Measurements from ENCODE around the gene GLT8D1. TPM values are rescaled to one million over a fixed set of nuclear protein-coding genes. Genes with fewer than 3 reads are reported as not detected.

The GLT8D1 gene
- total RNA-seq, 1 experiment from 2014 or later: 42.2 TPM

GRCh38 chr3:52721002-52721729 is 15.6 kb upstream of the GLT8D1 start:
- TF ChIP-seq CTCF (IDR thresholded peaks at IDR 0.05; ENCODE audit: unreplicated experiment): no peak
- ChIA-PET POLR2A (interaction anchor here (1.0 kb wide), 1 partner anchor 11 kb away, joined by 3 read pairs; no protein-coding TSS in a partner anchor), CTCF (interaction anchor here (1.0 to 1.4 kb wide), 2 partner anchors 14 to 90 kb away, joined by 3 to 4 read pairs; no protein-coding TSS in a partner anchor)
- no peaks in the 10 kb centered on the region for H3K27me3 Mint-ChIP-seq (ENCODE audit: insufficient read depth, unreplicated experiment)
- no peak for DNase-seq (ENCODE audit: unreplicated experiment)
- peaks cover 14% of the 10 kb centered on the region for H3K4me1 Mint-ChIP-seq (ENCODE audit: insufficient read depth, unreplicated experiment)
- intact Hi-C loops (cut with micrococcal nuclease): no loop called here
- no peak overlapping the region for H3K4me3 Mint-ChIP-seq (ENCODE audit: unreplicated experiment)
- no TSS peak for BruUV-seq (replicated peaks)
- no peak overlapping the region for H3K27ac Mint-ChIP-seq (ENCODE audit: low read depth, unreplicated experiment)
- H3K9me3 Mint-ChIP-seq (ENCODE audit: unreplicated experiment): no peaks in the 10 kb centered on the region
- peaks cover 16% of the 10 kb centered on the region for H3K36me3 Mint-ChIP-seq (ENCODE audit: insufficient read depth, unreplicated experiment)

- Mint-ChIP-seq H3K27ac (ENCODE audit: low read depth, unreplicated experiment) (no peak overlapping the region), H3K27me3 (ENCODE audit: insufficient read depth, unreplicated experiment) (no peaks in the 10 kb centered on the region), H3K36me3 (ENCODE audit: insufficient read depth, unreplicated experiment) (peaks cover 22% of the 10 kb centered on the region), H3K4me1 (ENCODE audit: insufficient read depth, unreplicated experiment) (peaks cover 14% of the 10 kb centered on the region), H3K4me3 (ENCODE audit: unreplicated experiment) (no peak overlapping the region), H3K9me3 (ENCODE audit: unreplicated experiment) (no peaks in the 10 kb centered on the region)
- BruUV-seq (replicated peaks): no TSS peak
- CTCF ChIA-PET: interaction anchor here (0.7 kb wide), 1 partner anchor 182 kb away, joined by 4 read pairs; no protein-coding TSS in a partner anchor
- POLR2A ChIA-PET: interaction anchor here (1.1 kb wide), 1 partner anchor 14 kb away, joined by 3 read pairs; the partner anchor contains the start of gene SPCS1
- no peak for TF ChIP-seq CTCF (IDR thresholded peaks at IDR 0.05; ENCODE audit: unreplicated experiment)
- intact Hi-C loops (cut with micrococcal nuclease): no loop called here
- DNase-seq (ENCODE audit: unreplicated experiment): no peak
Observed at GRCh38 chr3:52719618-52720017, 14.0 kb upstream of the GLT8D1 start.

- POLR2A ChIA-PET: interaction anchor here (1.1 to 2.4 kb wide), 2 partner anchors 10 to 330 kb away, joined by 7 to 15 read pairs; partner anchors contain the start of genes GLT8D1, SFMBT1 and SPCS1
- no peak for TF ChIP-seq CTCF (IDR thresholded peaks at IDR 0.05; ENCODE audit: unreplicated experiment)
- Mint-ChIP-seq H3K27ac (ENCODE audit: low read depth, unreplicated experiment) (no peak overlapping the region), H3K27me3 (ENCODE audit: insufficient read depth, unreplicated experiment) (no peaks in the 10 kb centered on the region), H3K36me3 (ENCODE audit: insufficient read depth, unreplicated experiment) (peaks cover 13% of the 10 kb centered on the region), H3K4me1 (ENCODE audit: insufficient read depth, unreplicated experiment) (no peaks in the 10 kb centered on the region), H3K9me3 (ENCODE audit: unreplicated experiment) (no peaks in the 10 kb centered on the region), H3K4me3 (ENCODE audit: unreplicated experiment) (no peak overlapping the region)
- DNase-seq (ENCODE audit: unreplicated experiment): no peak
- intact Hi-C loops (cut with micrococcal nuclease): no loop called here
- no TSS peak for BruUV-seq (replicated peaks)
- CTCF ChIA-PET: interaction anchor here (0.6 to 1.5 kb wide), 2 partner anchors 10 to 287 kb away, joined by 3 to 5 read pairs; no protein-coding TSS in a partner anchor
Observed at GRCh38 chr3:52715714-52716305, 10.2 kb upstream of the GLT8D1 start.
